ENCODE results near the gene TLR3. TPM values are rescaled to one million over a fixed set of nuclear protein-coding genes. Genes with fewer than 3 reads are reported as not detected.

TLR3 gene
- total RNA-seq, 1 experiment from 2014 or later: 8.0 TPM

DNA sequence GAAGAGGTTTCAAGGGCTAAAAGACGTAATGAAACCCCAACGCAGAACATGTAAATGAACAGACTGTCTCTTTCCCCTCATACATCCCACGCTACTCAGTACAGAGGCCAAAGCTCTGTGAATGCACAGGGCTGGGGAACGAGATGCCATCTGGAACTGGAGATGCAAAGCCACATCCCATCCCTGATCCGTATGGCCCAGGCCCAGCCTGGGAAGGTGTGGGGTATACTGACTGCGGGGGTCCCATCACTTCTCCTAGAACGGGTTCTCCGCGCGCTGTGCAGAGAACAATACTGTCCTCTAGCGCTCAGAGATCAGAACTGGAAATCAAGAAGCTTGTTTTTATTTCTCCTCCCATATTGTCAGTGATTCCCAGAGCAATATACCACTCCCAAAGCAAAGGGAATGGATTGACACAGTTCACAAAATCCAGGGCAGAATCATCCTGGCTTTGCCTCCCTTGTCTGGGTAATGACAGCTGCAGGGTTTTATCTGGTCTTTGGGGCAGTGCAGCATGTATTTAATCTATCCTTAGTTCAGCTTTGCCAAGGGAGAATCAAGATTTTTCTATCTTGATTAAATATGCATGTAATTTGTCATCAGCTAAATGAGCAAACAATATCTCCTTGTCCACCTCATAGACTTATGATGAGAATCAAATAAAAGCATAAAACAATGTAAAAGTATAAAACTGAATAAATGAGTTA is 47.3 kb upstream of the TLR3 start:
- no TSS peak for BruUV-seq (replicated peaks)
- no peaks in the 10 kb centered on the region for H3K27me3 Mint-ChIP-seq (ENCODE audit: unreplicated experiment)
- no peaks in the 10 kb centered on the region for H3K4me1 Mint-ChIP-seq (ENCODE audit: low read depth, unreplicated experiment)
- no peak overlapping the region for H3K4me3 Mint-ChIP-seq (ENCODE audit: low read depth, unreplicated experiment)
- CTCF ChIA-PET: interaction anchor here (0.6 to 1.2 kb wide), 12 partner anchors 9 to 381 kb away, joined by 3 to 17 read pairs (median 4); no protein-coding TSS in a partner anchor
- no peaks in the 10 kb centered on the region for H3K36me3 Mint-ChIP-seq (ENCODE audit: insufficient read depth, unreplicated experiment)
- intact Hi-C loops (cut with micrococcal nuclease; ENCODE audit: unreplicated experiment): loop anchor here (1.0 to 10.0 kb wide), 3 partner anchors 129 to 380 kb away; partner anchors contain the start of gene SORBS2
- H3K9me3 Mint-ChIP-seq (ENCODE audit: low read depth, unreplicated experiment): peaks cover 5% of the 10 kb centered on the region
- DNase-seq: peak; percentile 14
- H3K27ac Mint-ChIP-seq (ENCODE audit: unreplicated experiment): no peak overlapping the region
- peak; percentile 41 for TF ChIP-seq CTCF (IDR thresholded peaks at IDR 0.05; ENCODE audit: unreplicated experiment)

DNA sequence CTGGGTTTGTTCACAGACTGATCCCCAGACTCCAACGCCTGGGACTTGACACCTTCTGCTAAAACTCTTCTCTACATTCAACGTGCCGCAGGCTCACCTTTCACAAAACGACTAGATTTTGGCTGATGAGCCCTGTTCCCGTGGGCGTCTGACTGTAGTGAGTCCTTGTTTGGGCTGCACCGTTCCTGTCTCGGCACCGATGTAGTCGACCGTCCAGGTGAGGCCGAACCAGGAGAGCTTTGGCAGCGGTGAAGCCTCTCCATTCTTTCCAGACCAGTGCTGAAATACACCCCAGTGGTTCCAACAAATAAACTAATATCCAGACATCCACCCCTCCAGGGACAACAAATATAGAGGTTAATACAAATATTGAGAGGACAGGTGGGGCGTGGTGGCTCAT is 45.0 kb upstream of the TLR3 start:
- DNase-seq: no peak
- Mint-ChIP-seq H3K36me3 (ENCODE audit: insufficient read depth, unreplicated experiment) (no peaks in the 10 kb centered on the region), H3K9me3 (ENCODE audit: low read depth, unreplicated experiment) (peaks cover 2% of the 10 kb centered on the region), H3K4me1 (ENCODE audit: low read depth, unreplicated experiment) (no peaks in the 10 kb centered on the region), H3K4me3 (ENCODE audit: low read depth, unreplicated experiment) (no peak overlapping the region), H3K27ac (ENCODE audit: unreplicated experiment) (no peak overlapping the region), H3K27me3 (ENCODE audit: unreplicated experiment) (no peaks in the 10 kb centered on the region)
- BruUV-seq (replicated peaks): no TSS peak
- no peak for TF ChIP-seq CTCF (IDR thresholded peaks at IDR 0.05; ENCODE audit: unreplicated experiment)
- CTCF ChIA-PET: no interaction called here
- intact Hi-C loops (cut with micrococcal nuclease; ENCODE audit: unreplicated experiment): loop anchor here (10.0 kb wide), 1 partner anchor 209 kb away; the partner anchor contains the start of gene SORBS2

DNA sequence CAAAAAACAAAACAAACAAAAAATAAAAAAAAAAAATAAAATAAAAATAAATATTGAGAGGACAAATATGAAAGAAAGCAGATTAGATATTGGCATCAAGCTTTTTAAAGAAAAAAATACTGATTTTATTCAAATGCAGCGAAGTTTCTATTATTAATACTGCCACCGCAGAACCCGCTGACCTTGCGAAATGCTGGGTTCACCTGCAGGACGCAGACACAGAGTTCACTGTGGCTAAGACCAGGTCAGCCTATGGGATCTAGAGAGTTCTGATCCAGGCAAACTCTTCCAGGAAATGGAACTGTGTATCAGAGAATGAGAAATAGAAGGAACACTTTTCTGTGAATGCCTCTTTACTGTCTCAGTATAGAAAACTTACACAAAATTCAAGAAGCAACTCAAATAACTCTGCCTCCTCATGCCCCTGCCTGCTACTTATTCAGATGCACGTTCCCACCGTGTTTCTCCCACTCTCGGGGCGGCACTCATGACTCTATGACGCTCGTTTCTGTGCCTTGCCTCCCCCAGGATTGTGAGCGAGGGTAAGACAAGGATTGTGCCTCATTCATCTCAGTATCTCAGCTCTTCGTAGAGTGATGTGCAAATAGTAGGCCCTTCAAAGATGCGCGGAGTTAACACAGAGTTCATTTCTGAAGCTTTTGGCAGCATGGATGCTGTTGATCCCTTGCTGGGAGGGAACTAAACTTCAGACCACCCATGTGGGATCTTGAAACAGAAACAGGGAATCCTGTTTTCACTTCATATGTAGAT is 44.1 kb upstream of the TLR3 start:
- no peaks in the 10 kb centered on the region for H3K4me1 Mint-ChIP-seq (ENCODE audit: low read depth, unreplicated experiment)
- no peak for DNase-seq
- no peak overlapping the region for H3K27ac Mint-ChIP-seq (ENCODE audit: unreplicated experiment)
- H3K4me3 Mint-ChIP-seq (ENCODE audit: low read depth, unreplicated experiment): no peak overlapping the region
- no peaks in the 10 kb centered on the region for H3K36me3 Mint-ChIP-seq (ENCODE audit: insufficient read depth, unreplicated experiment)
- H3K27me3 Mint-ChIP-seq (ENCODE audit: unreplicated experiment): no peaks in the 10 kb centered on the region
- H3K9me3 Mint-ChIP-seq (ENCODE audit: low read depth, unreplicated experiment): no peaks in the 10 kb centered on the region
- intact Hi-C loops (cut with micrococcal nuclease; ENCODE audit: unreplicated experiment): loop anchor here (10.0 kb wide), 1 partner anchor 210 kb away; the partner anchor contains the start of gene SORBS2
- no peak for TF ChIP-seq CTCF (IDR thresholded peaks at IDR 0.05; ENCODE audit: unreplicated experiment)
- CTCF ChIA-PET: interaction anchor here (0.6 kb wide), 1 partner anchor 239 kb away, joined by 3 read pairs; no protein-coding TSS in a partner anchor
- no TSS peak for BruUV-seq (replicated peaks)

DNA sequence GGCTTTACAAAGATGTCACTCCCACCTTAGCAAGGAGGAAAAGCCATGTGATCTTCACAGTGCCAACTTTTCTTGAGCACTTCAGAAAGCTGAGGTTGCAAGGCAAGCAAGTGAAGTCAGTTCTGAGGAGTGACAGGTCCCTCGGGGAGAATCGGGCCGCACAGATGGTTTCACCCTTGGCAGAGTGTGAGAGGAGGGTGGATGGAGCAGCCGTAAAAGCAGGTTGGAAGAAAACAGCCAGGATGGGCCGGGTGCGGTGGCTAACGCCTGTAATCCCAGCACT is 43.6 kb upstream of the TLR3 start:
- H3K27me3 Mint-ChIP-seq (ENCODE audit: unreplicated experiment): no peaks in the 10 kb centered on the region
- H3K4me3 Mint-ChIP-seq (ENCODE audit: low read depth, unreplicated experiment): no peak overlapping the region
- DNase-seq: no peak
- no peaks in the 10 kb centered on the region for H3K9me3 Mint-ChIP-seq (ENCODE audit: low read depth, unreplicated experiment)
- no peaks in the 10 kb centered on the region for H3K36me3 Mint-ChIP-seq (ENCODE audit: insufficient read depth, unreplicated experiment)
- intact Hi-C loops (cut with micrococcal nuclease; ENCODE audit: unreplicated experiment): loop anchor here (10.0 kb wide), 1 partner anchor 211 kb away; the partner anchor contains the start of gene SORBS2
- H3K27ac Mint-ChIP-seq (ENCODE audit: unreplicated experiment): no peak overlapping the region
- H3K4me1 Mint-ChIP-seq (ENCODE audit: low read depth, unreplicated experiment): no peaks in the 10 kb centered on the region
- CTCF ChIA-PET: interaction anchor here (0.6 kb wide), 1 partner anchor 240 kb away, joined by 3 read pairs; no protein-coding TSS in a partner anchor
- no TSS peak for BruUV-seq (replicated peaks)
- TF ChIP-seq CTCF (IDR thresholded peaks at IDR 0.05; ENCODE audit: unreplicated experiment): no peak

All from Calu3 (cell line).